Glutamatergic neuron (in vitro differentiated cells): ENCODE measurements around the gene HDGFL2. TPM values are rescaled to one million over a fixed set of nuclear protein-coding genes. Genes with fewer than 3 reads are reported as not detected.

Experiments
- DNase-seq: peaks from one replicate; pipeline ENCODE4 v3.0.0; 2022
- H3K27ac Mint-ChIP-seq: one replicate; pipeline ENCODE4 v1.8.0; 2020; ENCODE audit warnings: mild to moderate bottlenecking, mixed read lengths, inconsistent platforms; ENCODE audit not compliant: unreplicated experiment
- H3K27me3 Mint-ChIP-seq: one replicate; pipeline ENCODE4 v1.8.0; 2020; ENCODE audit warnings: mild to moderate bottlenecking, moderate library complexity, mixed read lengths, inconsistent platforms; ENCODE audit not compliant: unreplicated experiment
- H3K36me3 Mint-ChIP-seq: one replicate; pipeline ENCODE4 v1.8.0; 2020; ENCODE audit warnings: mild to moderate bottlenecking, mixed read lengths, inconsistent platforms; ENCODE audit not compliant: unreplicated experiment
- H3K4me1 Mint-ChIP-seq: one replicate; pipeline ENCODE4 v1.8.0; 2020; ENCODE audit warnings: mild to moderate bottlenecking, low read depth, mixed read lengths, inconsistent platforms; ENCODE audit not compliant: unreplicated experiment
- H3K4me3 Mint-ChIP-seq: one replicate; pipeline ENCODE4 v1.8.0; 2020; ENCODE audit warnings: mild to moderate bottlenecking, mixed read lengths, inconsistent platforms; ENCODE audit not compliant: unreplicated experiment
- H3K9me3 Mint-ChIP-seq: one replicate; pipeline ENCODE4 v1.8.0; 2020; ENCODE audit warnings: mild to moderate bottlenecking, moderate library complexity, mixed read lengths, inconsistent platforms; ENCODE audit not compliant: unreplicated experiment
- microRNA-seq: library from miRNA; unstranded; fragments of <30 nt; microRNA quantifications from one replicate; pipeline ENCODE4, GENCODE V29; 2020; ENCODE audit not compliant: unreplicated experiment
- total RNA-seq: library from RNA; stranded (reverse); fragmentation: NEBNext Ultra II Directional; extraction: Animal tissue kit (Norgen Biotek cat#: 25700); gene quantifications from one replicate; pipeline ENCODE4 v1.2.1, GENCODE V29; 2021; ENCODE audit not compliant: unreplicated experiment
- TF ChIP-seq, protein P1 (sequence below): fragments of 200-600 bp; sonication (generic); IDR thresholded peaks from one replicate; pipeline ENCODE4 v1.5.0; 2021; ENCODE audit not compliant: partially characterized antibody, unreplicated experiment

The HDGFL2 gene
- total RNA-seq, 1 donor from 2014 or later: 118 TPM

DNA sequence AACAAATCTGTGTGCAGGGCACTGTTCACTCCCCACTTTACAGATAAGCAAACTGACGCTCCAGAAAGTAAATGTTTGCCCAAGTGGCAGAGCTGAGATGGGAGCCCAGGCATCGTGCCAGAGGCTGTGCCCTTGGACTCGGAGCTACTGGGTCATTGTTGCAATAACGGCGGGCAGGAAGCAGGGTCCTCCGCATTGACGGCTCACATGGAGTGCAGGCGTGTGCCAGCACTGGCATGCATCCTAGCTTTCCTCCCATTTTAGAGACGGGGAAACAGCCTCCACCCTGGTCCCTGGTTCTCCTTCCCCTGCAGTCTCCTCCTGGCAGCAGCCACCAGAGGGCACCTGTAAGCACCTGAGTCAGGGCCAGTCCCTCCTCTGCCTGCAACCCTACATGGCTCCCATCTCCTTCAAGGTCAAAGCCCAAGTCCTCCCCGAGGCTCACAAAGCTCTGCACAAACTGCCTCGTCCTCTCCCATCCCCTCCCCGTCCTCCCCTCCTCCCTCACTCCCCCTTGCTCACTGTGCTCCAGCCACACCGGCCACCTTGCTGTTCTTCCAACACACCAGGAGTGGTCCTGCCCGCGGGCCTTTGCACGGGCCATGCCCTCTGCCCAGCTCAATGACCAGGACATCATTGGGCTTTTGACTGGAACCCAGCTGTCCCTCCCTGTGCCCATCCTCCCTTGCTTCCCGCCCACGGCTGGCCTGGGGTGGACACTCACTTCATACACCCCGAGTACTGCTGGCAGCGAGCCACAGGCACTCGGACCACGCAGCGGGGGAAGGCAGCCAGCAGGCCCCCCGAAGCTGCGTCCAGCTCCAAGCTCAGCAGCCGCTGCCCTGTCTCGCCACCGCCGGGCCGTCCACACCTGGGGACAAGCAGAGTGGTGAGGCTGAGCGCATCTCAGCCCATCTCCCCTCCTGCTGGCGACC is 75.5 kb downstream of the HDGFL2 start:
- DNase-seq: no peak
- Mint-ChIP-seq H3K4me1 (no peaks in the 10 kb centered on the region), H3K4me3 (no peak overlapping the region), H3K27ac (peak overlapping the region; percentile 3), H3K27me3 (peaks cover 14% of the 10 kb centered on the region), H3K36me3 (peaks cover 4% of the 10 kb centered on the region), H3K9me3 (peaks cover 5% of the 10 kb centered on the region)
- TF ChIP-seq, protein P1, sequence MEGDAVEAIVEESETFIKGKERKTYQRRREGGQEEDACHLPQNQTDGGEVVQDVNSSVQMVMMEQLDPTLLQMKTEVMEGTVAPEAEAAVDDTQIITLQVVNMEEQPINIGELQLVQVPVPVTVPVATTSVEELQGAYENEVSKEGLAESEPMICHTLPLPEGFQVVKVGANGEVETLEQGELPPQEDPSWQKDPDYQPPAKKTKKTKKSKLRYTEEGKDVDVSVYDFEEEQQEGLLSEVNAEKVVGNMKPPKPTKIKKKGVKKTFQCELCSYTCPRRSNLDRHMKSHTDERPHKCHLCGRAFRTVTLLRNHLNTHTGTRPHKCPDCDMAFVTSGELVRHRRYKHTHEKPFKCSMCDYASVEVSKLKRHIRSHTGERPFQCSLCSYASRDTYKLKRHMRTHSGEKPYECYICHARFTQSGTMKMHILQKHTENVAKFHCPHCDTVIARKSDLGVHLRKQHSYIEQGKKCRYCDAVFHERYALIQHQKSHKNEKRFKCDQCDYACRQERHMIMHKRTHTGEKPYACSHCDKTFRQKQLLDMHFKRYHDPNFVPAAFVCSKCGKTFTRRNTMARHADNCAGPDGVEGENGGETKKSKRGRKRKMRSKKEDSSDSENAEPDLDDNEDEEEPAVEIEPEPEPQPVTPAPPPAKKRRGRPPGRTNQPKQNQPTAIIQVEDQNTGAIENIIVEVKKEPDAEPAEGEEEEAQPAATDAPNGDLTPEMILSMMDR: no peak

DNA sequence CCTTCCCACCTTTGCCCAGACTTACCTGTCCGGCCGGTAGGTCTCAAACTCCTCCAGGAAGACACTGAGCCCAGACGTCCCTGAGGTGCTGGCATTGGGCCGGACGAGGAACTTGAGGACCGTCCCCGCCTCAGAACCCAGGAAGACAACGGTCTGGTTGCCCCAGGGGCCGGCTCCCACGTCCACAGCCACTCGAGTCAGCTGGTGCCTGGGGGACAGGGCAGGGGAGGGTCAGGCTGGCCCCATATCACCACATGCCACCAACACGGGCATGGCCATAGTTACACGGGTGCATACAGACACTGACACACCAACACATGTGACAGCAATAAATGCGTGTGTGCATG is 76.1 kb downstream of the HDGFL2 start:
- DNase-seq: no peak
- Mint-ChIP-seq H3K4me1 (no peaks in the 10 kb centered on the region), H3K4me3 (no peak overlapping the region), H3K27ac (no peak overlapping the region), H3K9me3 (peaks cover 10% of the 10 kb centered on the region), H3K36me3 (peaks cover 10% of the 10 kb centered on the region), H3K27me3 (peaks cover 17% of the 10 kb centered on the region)
- TF ChIP-seq, protein P1: no peak

DNA sequence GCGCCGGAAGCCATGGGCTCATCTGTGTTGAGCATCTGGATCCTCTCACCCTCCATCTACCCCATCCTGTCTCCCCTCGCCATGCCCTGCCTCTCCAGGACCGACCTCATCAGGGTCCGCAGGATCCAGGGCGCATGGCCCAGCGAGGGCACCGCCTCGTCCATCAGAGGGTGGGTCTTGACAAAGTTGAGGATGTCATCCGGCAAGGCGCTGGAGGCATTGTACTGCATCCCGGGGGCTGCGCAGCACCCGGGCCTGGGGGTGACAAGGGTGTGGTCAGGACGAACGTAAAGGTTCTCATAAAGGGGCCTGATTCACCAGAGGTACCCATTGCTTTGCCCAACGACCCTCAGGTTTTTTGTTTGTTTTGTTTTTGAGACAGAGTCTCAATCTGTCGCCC is 77.9 kb downstream of the HDGFL2 start:
- Mint-ChIP-seq H3K27ac (peak overlapping the region; percentile 75), H3K36me3 (peaks cover 20% of the 10 kb centered on the region), H3K9me3 (peaks cover 14% of the 10 kb centered on the region), H3K4me1 (no peaks in the 10 kb centered on the region), H3K27me3 (peaks cover 19% of the 10 kb centered on the region), H3K4me3 (no peak overlapping the region)
- DNase-seq: no peak
- TF ChIP-seq, protein P1: no peak

DNA sequence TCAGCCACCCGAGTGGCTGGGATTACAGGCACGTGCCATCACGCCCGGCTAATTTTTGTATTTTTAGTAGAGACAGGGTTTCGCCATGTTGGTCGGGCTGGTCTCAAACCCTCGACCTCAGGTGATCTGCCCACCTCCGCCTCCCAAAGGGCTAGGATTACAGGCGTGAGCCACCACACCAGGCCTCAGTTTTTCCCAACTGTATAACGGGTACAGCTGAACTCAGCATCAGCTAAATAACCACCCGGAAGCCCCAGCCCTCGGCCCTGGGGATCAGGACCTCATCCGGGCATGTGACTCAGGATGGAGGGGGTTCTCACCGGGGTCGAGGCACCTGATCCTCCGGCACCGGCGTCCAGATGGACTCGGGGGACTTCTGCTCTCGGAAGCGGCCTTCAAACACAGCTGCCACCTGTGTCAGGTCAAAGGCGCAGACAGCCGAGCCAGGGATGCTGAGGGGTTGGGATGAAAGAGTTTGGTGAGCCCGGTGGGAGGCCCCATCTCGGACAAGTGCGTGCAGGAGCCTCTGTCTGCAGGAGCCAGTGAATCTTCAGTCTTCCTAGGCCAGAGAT is 78.5 kb downstream of the HDGFL2 start:
- no peak overlapping the region for H3K4me3 Mint-ChIP-seq

More for the DNA sequence above, 78.5 kb downstream of the HDGFL2 start:
- Mint-ChIP-seq H3K27me3 (peaks cover 19% of the 10 kb centered on the region), H3K27ac (no peak overlapping the region), H3K9me3 (peaks cover 14% of the 10 kb centered on the region), H3K4me1 (no peaks in the 10 kb centered on the region), H3K36me3 (peaks cover 20% of the 10 kb centered on the region)
- TF ChIP-seq, protein P1: no peak
- DNase-seq: no peak

Small RNA genes lying within 50 kb of the gene (microRNA-seq; reads per million reads assigned to microRNA genes)
- gene MIR4746: 23.7 reads per million, percentile 60 among the genes with 10 or more reads in this experiment

Other genes starting within 250 kb of the HDGFL2 start
- not detected for gene EBI3, start 242.8 kb upstream of the HDGFL2 start, total RNA-seq
- gene YJU2, start 225.2 kb upstream of the HDGFL2 start, total RNA-seq: 18.7 TPM
- 254 TPM for gene SHD, start 193.0 kb upstream of the HDGFL2 start, total RNA-seq
- gene TMIGD2, start 169.9 kb upstream of the HDGFL2 start, total RNA-seq: not detected
- gene FSD1, start 167.7 kb upstream of the HDGFL2 start, total RNA-seq: 156 TPM
- gene STAP2, start 133.5 kb upstream of the HDGFL2 start, total RNA-seq: 18.1 TPM
- gene MPND, start 128.7 kb upstream of the HDGFL2 start, total RNA-seq: 56.7 TPM
- 56.3 TPM for gene SH3GL1, start 71.8 kb upstream of the HDGFL2 start, total RNA-seq
- 20.5 TPM for gene CHAF1A, start 69.7 kb upstream of the HDGFL2 start, total RNA-seq
- gene UBXN6, start 14.5 kb upstream of the HDGFL2 start, total RNA-seq: 47.9 TPM
- 0.27 TPM for gene PLIN4, start 46.2 kb downstream of the HDGFL2 start, total RNA-seq
- 0.54 TPM for gene PLIN5, start 62.9 kb downstream of the HDGFL2 start, total RNA-seq
- gene LRG1, start 67.7 kb downstream of the HDGFL2 start, total RNA-seq: 1.0 TPM
- gene SEMA6B, start 87.4 kb downstream of the HDGFL2 start, total RNA-seq: 234 TPM
- gene TNFAIP8L1, start 167.2 kb downstream of the HDGFL2 start, total RNA-seq: 23.6 TPM
- gene MYDGF, start 198.0 kb downstream of the HDGFL2 start, total RNA-seq: 32.6 TPM